GM12892 (cell line): ENCODE results near the gene AKT3.

Experiments
- DNase-seq: peaks from one replicate; pipeline ENCODE4 v3.0.0; 2011; ENCODE audit not compliant: insufficient read length
- FAIRE-seq: peaks from 2 replicates; lab custom pipeline; 2011; peaks lifted over from hg19 to GRCh38; lab: Jason Lieb, UNC
- POLR2A ChIP-seq: IDR thresholded peaks from 2 replicates; pipeline ENCODE4 v1.6.1; 2011; ENCODE audit warnings: low read depth, low read length, control low read depth
- POLR2AphosphoS5 ChIP-seq: IDR thresholded peaks from 2 replicates; pipeline ENCODE4 v1.6.1; 2011; ENCODE audit warnings: low read depth, low read length, control low read depth
- TAF1 ChIP-seq: IDR thresholded peaks from 2 replicates; pipeline ENCODE4 v1.6.1; 2011; ENCODE audit warnings: low read depth, mild to moderate bottlenecking, control low read depth, low read length, borderline replicate concordance

Gene AKT3

GRCh38 chr1:243489158-243489527 is 360.9 kb downstream of the AKT3 start:
- no peak for TF ChIP-seq TAF1
- no peak for TF ChIP-seq POLR2AphosphoS5
- TF ChIP-seq POLR2A: no peak
- no peak for FAIRE-seq

GRCh38 chr1:243488459-243489157 is 361.4 kb downstream of the AKT3 start:
- FAIRE-seq (no peak), DNase-seq (no peak)
- TF ChIP-seq POLR2AphosphoS5: no peak
- no peak for TF ChIP-seq TAF1
- TF ChIP-seq POLR2A: no peak

More at GRCh38 chr1:243489158-243489527, 360.9 kb downstream of the AKT3 start:
- DNase-seq: no peak

- DNase-seq: no peak
- TF ChIP-seq POLR2A: no peak
- TF ChIP-seq TAF1: no peak
- no peak for TF ChIP-seq POLR2AphosphoS5
- FAIRE-seq: no peak
Observed at GRCh38 chr1:243487649-243488227, 362.3 kb downstream of the AKT3 start.

GRCh38 chr1:243487036-243487648 is 362.9 kb downstream of the AKT3 start:
- DNase-seq: no peak
- no peak for TF ChIP-seq POLR2AphosphoS5
- TF ChIP-seq TAF1: no peak
- TF ChIP-seq POLR2A: no peak
- FAIRE-seq: no peak

GRCh38 chr1:243483952-243484351 is 366.1 kb downstream of the AKT3 start:
- TF ChIP-seq POLR2AphosphoS5 (no peak), TAF1 (no peak), POLR2A (no peak)
- FAIRE-seq (no peak), DNase-seq (no peak)

GRCh38 chr1:243483071-243483771 is 366.8 kb downstream of the AKT3 start:
- FAIRE-seq (no peak), DNase-seq (no peak)
- TF ChIP-seq TAF1 (no peak), POLR2AphosphoS5 (no peak), POLR2A (no peak)

- no peak for TF ChIP-seq TAF1
- TF ChIP-seq POLR2A: no peak
- no peak for TF ChIP-seq POLR2AphosphoS5
- FAIRE-seq (no peak), DNase-seq (no peak)
Observed at GRCh38 chr1:243482141-243483022, 367.7 kb downstream of the AKT3 start.

GRCh38 chr1:243481101-243481500 is 368.9 kb downstream of the AKT3 start:
- TF ChIP-seq POLR2AphosphoS5 (no peak), TAF1 (no peak), POLR2A (no peak)
- no peak for DNase-seq
- FAIRE-seq: no peak

- TF ChIP-seq POLR2A (no peak), POLR2AphosphoS5 (no peak), TAF1 (no peak)
- FAIRE-seq (no peak), DNase-seq (no peak)
Observed at GRCh38 chr1:243477731-243478290, 372.2 kb downstream of the AKT3 start.

- TF ChIP-seq POLR2A (no peak), TAF1 (no peak), POLR2AphosphoS5 (no peak)
- FAIRE-seq (no peak), DNase-seq (no peak)
Observed at GRCh38 chr1:243475966-243476365, 374.1 kb downstream of the AKT3 start.

- FAIRE-seq (no peak), DNase-seq (no peak)
- TF ChIP-seq POLR2AphosphoS5 (no peak), POLR2A (no peak), TAF1 (no peak)
Observed at GRCh38 chr1:243474906-243475305, 375.1 kb downstream of the AKT3 start.
